ENCODE data around the gene SLC35F6.
"Not testable (repeated sequence)": the region's sequence is repeated elsewhere in the genome, so short reads cannot be mapped to it uniquely, and the experiment has no call there.

SLC35F6 gene

GRCh38 chr2:26786207-26787028, 22.3 kb downstream of the SLC35F6 start:
- peak in 1 of 5 experiments; percentile 41 for DNase-seq

GRCh38 chr2:26792720-26793119, 28.6 kb downstream of the SLC35F6 start:
- DNase-seq: no peak

GRCh38 chr2:26793518-26793917, 29.4 kb downstream of the SLC35F6 start:
- no peak for DNase-seq

GRCh38 chr2:26795135-26795534, 31.1 kb downstream of the SLC35F6 start:
- DNase-seq: not testable (repeated sequence)

- no peak for DNase-seq
These were observed 37.2 kb downstream of the SLC35F6 start for GRCh38 chr2:26801328-26801727.

GRCh38 chr2:26801796-26802195, 37.7 kb downstream of the SLC35F6 start:
- DNase-seq: no peak

GRCh38 chr2:26805241-26805676, 41.2 kb downstream of the SLC35F6 start:
- no peak for DNase-seq

- DNase-seq: no peak
These were observed 43.8 kb downstream of the SLC35F6 start for GRCh38 chr2:26807788-26808460.

GRCh38 chr2:26809211-26809610, 45.1 kb downstream of the SLC35F6 start:
- no peak for DNase-seq

GRCh38 chr2:26809876-26810577, 45.9 kb downstream of the SLC35F6 start:
- DNase-seq: no peak

- no peak for DNase-seq
These were observed 47.2 kb downstream of the SLC35F6 start for GRCh38 chr2:26811261-26811660.

GRCh38 chr2:26811791-26812694, 48.0 kb downstream of the SLC35F6 start:
- no peak for DNase-seq

- DNase-seq: no peak
These were observed 48.6 kb downstream of the SLC35F6 start for GRCh38 chr2:26812731-26813130.

GRCh38 chr2:26814072-26814765, 50.1 kb downstream of the SLC35F6 start:
- DNase-seq: not testable (repeated sequence)

GRCh38 chr2:26816893-26817292, 52.8 kb downstream of the SLC35F6 start:
- no peak for DNase-seq

GRCh38 chr2:26818255-26818654, 54.2 kb downstream of the SLC35F6 start:
- DNase-seq: no peak

- no peak for DNase-seq
These were observed 54.9 kb downstream of the SLC35F6 start for GRCh38 chr2:26818972-26819371.

- DNase-seq: no peak
These were observed 56.8 kb downstream of the SLC35F6 start for GRCh38 chr2:26820932-26821331.

GRCh38 chr2:26822877-26823276, 58.8 kb downstream of the SLC35F6 start:
- no peak for DNase-seq

Data from T-helper 2 cell (primary cell).